HG03066 (cell line): ENCODE measurements around the gene ARHGAP22.

ENCODE experiments used
- ATAC-seq: cut with Tn5 transposase; IDR thresholded peaks from one replicate; pipeline ENCODE4 v1.9.1; 2021; ENCODE audit warnings: low read depth; ENCODE audit not compliant: unreplicated experiment

ARHGAP22 gene

GRCh38 chr10:48503293-48503911 is 101.5 kb downstream of the ARHGAP22 start:
- no peak for ATAC-seq

GRCh38 chr10:48502791-48503190 is 102.1 kb downstream of the ARHGAP22 start:
- ATAC-seq: no peak

DNA sequence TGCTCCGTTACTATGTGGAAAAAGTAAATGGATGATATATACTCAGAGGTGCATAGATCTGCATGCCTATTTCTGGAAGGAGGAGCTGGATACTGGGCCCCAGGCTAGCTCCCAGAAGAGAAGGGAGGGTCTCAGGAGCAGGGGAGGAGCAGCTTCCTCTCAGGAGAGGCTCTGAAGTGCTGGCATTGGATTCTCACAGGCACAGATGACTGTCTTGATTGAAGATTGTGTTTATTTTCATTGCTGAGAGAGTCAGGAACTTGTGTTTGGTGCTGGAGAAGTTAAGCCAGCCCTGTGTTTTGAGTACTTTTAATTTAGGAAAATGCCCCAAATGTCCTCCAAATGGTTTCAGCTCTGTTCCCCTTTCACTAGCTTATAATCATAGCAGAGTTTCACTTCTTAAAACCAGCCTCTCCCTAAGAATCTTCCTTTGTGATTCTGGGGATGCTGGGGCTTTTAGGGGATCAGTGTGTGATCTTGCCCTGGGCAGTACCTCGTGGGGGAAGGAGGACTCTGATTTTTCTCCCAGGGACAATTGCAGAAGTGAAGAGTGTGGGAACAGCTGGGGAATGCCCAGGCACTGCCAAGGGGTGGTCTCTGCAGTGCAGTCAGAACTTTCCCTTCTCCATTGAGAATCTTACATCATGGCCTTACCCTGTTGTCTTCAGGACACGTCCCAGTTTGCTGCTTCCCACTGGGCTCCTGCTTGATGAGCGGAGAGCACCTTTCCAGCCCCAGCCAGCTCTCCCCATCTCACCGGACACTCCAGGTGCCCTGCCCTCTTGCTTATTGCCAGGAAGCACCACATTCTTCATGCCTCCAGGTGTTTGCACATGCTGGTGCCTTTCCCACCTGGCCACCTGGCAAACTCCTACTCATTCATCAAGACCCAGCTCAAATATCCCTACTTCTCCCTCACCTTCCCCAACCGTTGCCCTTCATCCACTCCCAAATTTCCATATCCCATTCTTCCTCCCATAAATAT is 102.8 kb downstream of the ARHGAP22 start:
- ATAC-seq: no peak

DNA sequence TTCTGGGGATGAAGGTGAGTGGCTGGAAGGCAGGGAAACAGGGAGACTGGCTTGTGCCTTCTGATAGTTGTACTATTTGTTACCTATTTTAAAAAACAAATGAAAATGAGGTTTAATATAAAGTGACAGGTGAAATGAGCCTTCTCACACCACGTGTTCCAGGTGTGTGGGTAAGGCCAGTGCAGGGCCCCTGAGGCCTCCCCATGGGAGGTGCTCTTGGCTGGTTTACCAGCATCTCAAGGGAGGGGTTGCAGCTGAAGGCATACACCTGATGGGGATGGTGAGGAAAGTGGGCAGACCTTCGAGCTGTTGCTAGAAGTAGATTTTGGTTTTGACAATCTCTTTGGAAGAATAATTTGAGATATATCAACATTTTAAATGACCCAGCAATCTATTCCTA is 103.6 kb downstream of the ARHGAP22 start:
- no peak for ATAC-seq

DNA sequence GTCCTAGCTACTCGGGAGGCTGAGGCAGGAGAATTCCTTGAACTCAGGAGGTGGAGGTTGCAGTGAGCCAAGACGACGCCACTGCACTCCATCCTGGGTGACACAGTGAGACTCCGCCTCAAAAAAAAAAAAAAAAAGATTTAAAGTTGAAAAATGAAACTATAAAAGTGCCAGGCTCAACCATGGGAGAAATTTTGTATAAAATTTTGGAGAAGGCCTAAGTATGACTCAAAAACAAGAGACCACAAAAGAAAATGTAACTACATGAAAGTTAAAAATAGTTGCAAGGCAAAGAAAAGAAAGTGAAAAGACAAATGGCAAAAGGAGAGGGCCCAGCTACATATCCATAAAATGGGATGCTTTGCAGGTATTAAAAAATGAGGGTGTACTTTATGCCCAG is 104.1 kb downstream of the ARHGAP22 start:
- no peak for ATAC-seq

DNA sequence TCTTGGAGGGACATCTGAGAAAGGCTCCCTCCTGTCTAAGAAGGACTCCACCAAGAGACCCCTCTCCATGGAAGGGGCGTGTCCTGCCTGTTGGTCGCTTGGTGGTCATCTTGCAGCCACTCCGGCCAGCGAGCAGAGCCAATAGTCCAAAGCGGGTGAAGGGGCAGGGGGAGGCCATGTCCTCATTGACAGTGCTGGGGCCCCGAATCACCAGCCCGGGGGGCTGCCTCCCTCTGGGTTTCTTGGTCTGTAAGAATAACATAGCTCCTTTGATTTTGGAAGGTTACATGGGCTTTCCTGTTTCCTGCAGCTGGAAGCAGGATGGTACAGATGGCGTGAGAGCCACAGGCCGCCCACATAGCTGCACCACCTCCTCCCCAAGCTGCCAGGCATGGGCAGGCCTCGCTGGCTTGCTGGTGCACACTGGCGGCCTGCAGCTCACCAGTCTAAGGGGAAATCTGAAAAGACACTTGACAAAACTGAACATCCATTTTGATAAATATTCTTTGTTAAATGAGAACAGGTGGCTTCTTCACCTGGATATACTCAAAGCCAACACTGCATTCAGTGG is 105.8 kb downstream of the ARHGAP22 start:
- no peak for ATAC-seq

GRCh38 chr10:48497780-48498770 is 106.8 kb downstream of the ARHGAP22 start:
- no peak for ATAC-seq

GRCh38 chr10:48496831-48497779 is 107.8 kb downstream of the ARHGAP22 start:
- no peak for ATAC-seq

GRCh38 chr10:48496105-48496830 is 108.6 kb downstream of the ARHGAP22 start:
- no peak for ATAC-seq

DNA sequence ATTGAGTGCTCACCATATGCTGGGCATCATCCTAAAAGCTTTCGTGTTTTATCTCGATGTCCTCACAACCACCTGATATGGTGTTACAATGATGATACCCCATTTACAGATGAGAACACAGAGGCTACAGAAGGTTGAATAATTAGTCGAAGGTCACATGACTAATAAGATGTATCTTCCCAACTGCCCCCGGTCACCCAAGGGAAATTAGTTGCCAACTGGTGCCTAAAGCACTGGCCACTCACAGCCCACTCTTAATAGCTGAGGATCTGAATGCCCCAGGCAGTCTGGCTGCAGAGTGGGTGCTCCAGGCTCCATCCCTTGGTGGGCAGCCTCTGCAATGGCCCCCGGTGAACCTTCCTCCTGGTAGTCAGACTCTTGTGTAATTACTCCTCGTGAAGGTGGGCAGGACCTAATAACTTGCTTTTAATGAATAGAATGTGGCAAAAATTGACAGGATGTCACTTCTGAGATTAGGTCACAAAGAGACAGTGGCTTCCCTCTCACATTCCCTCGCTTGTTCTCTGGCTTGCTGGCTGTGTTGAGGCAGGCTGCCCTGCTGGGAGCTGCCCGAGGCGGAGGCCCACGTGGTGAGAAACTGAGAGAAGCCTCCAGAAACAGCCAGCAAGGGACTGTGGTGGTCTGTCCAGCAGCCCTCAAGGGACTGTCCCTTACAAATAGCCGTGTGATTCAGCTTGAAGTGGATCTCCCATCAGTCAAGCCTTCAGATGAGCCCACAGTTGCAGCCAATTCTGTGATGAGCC is 109.4 kb downstream of the ARHGAP22 start:
- ATAC-seq: no peak

- ATAC-seq: no peak
These were observed 110.3 kb downstream of the ARHGAP22 start for GRCh38 chr10:48494611-48495010.

- no peak for ATAC-seq
These were observed 110.8 kb downstream of the ARHGAP22 start for GRCh38 chr10:48494073-48494472.

- no peak for ATAC-seq
These were observed 111.6 kb downstream of the ARHGAP22 start for GRCh38 chr10:48493083-48493871.

DNA sequence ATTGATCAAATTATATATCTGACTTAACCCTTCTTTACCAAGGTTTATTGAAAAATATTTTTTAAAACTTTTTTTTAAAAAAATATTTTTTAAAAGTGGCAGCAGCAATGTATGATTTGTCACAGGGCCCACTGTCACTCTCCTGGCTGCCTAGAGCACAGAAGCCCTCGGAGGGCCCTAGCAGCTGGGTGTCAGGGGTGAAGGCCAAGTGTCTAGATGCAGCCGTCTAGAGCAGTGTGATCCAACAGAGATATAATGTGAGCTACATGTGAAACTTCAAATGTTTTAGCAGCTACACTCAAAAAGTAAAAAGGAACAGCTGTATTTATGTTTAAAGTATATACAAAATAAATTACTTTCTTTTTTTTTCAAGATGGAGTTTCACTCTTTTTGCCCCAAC is 112.7 kb downstream of the ARHGAP22 start:
- ATAC-seq: no peak

GRCh38 chr10:48491392-48492139 is 113.3 kb downstream of the ARHGAP22 start:
- no peak for ATAC-seq

GRCh38 chr10:48490946-48491345 is 113.9 kb downstream of the ARHGAP22 start:
- no peak for ATAC-seq
